ENCODE results near the gene ACAT2. TPM values are rescaled to one million over a fixed set of nuclear protein-coding genes. Genes with fewer than 3 reads are reported as not detected.
"Not testable (repeated sequence)": the region's sequence is repeated elsewhere in the genome, so short reads cannot be mapped to it uniquely, and the experiment has no call there.

Gene ACAT2
- total RNA-seq, 1 donor from 2014 or later, result 119 TPM

DNA sequence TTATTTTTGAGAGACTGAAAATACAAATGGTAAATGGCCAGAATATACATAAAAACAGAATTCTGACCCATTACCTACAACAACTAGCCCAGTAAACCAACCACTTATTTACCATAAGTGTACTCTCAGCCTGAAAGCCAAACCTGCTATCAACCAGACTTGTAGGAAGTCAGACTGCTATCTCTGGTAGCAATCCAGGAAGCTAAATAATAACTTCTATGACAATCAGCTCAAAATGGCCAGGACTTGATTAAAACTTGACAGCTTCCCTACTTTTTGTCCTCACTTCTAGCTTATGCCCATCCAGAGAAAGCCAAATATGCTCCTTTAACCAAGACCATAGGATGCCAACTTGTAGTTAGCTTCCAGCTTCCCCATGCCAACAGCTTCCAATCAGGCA is 39.2 kb upstream of the ACAT2 start:
- Mint-ChIP-seq H3K27ac (ENCODE audit: unreplicated experiment) (no peak overlapping the region), H3K4me3 (ENCODE audit: unreplicated experiment) (no peak overlapping the region), H3K36me3 (ENCODE audit: low read depth, unreplicated experiment) (peaks cover 21% of the 10 kb centered on the region), H3K9me3 (ENCODE audit: unreplicated experiment) (peaks cover 5% of the 10 kb centered on the region), H3K27me3 (ENCODE audit: unreplicated experiment) (no peaks in the 10 kb centered on the region), H3K4me1 (ENCODE audit: unreplicated experiment) (peaks cover 7% of the 10 kb centered on the region)
- TF ChIP-seq, protein P1, sequence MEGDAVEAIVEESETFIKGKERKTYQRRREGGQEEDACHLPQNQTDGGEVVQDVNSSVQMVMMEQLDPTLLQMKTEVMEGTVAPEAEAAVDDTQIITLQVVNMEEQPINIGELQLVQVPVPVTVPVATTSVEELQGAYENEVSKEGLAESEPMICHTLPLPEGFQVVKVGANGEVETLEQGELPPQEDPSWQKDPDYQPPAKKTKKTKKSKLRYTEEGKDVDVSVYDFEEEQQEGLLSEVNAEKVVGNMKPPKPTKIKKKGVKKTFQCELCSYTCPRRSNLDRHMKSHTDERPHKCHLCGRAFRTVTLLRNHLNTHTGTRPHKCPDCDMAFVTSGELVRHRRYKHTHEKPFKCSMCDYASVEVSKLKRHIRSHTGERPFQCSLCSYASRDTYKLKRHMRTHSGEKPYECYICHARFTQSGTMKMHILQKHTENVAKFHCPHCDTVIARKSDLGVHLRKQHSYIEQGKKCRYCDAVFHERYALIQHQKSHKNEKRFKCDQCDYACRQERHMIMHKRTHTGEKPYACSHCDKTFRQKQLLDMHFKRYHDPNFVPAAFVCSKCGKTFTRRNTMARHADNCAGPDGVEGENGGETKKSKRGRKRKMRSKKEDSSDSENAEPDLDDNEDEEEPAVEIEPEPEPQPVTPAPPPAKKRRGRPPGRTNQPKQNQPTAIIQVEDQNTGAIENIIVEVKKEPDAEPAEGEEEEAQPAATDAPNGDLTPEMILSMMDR (IDR thresholded peaks at IDR 0.05; ENCODE audit: unreplicated experiment), result no peak
- DNase-seq (ENCODE audit: low spot score), result no peak

DNA sequence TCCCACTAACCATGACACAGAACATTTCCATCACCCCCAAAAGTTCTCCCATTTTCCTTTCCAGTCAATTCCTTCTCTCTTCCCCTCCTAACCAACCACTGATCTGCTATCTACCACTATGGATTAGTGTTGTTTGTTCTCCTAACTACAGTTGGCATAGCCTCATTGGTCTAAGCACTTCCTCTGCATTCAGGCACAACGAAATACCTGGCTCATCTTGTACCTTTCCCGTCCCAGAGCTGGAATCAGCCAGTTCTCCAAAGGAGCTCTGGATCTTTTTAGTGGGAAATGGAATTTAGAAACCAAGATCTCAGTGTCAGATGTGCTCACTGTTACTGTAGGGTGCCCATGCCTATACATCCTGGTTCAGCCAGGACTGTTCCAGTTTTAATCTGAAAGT is 38.6 kb upstream of the ACAT2 start:
- Mint-ChIP-seq H3K36me3 (ENCODE audit: low read depth, unreplicated experiment) (peaks cover 21% of the 10 kb centered on the region), H3K9me3 (ENCODE audit: unreplicated experiment) (peaks cover 5% of the 10 kb centered on the region), H3K4me3 (ENCODE audit: unreplicated experiment) (peak overlapping the region; percentile 3), H3K27ac (ENCODE audit: unreplicated experiment) (no peak overlapping the region), H3K4me1 (ENCODE audit: unreplicated experiment) (peaks cover 9% of the 10 kb centered on the region), H3K27me3 (ENCODE audit: unreplicated experiment) (no peaks in the 10 kb centered on the region)
- TF ChIP-seq, protein P1 (IDR thresholded peaks at IDR 0.05; ENCODE audit: unreplicated experiment), result no peak
- DNase-seq (ENCODE audit: low spot score), result no peak

DNA sequence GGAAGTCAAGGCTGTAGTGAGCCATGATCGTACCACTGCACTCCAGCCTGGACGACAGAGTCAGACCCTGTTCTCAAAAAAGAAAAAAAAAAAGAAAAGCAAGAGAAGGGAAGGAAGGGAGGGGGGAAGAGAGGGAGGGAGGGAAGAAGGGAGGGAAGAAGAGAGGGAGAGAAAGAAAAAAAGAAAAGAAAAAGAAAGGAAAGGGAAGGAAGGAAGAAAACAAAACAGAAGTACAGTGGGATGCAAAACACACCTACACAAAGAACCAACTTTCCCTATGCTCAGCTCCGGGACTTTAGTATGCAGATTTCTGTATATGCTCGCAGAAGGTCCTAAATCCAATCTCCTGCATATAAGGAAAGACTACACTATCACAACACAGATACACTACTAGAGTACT is 37.1 kb upstream of the ACAT2 start:
- Mint-ChIP-seq H3K36me3 (ENCODE audit: low read depth, unreplicated experiment) (peaks cover 21% of the 10 kb centered on the region), H3K9me3 (ENCODE audit: unreplicated experiment) (peaks cover 5% of the 10 kb centered on the region), H3K27ac (ENCODE audit: unreplicated experiment) (no peak overlapping the region), H3K4me1 (ENCODE audit: unreplicated experiment) (peaks cover 17% of the 10 kb centered on the region), H3K27me3 (ENCODE audit: unreplicated experiment) (no peaks in the 10 kb centered on the region), H3K4me3 (ENCODE audit: unreplicated experiment) (no peak overlapping the region)
- TF ChIP-seq, protein P1 (IDR thresholded peaks at IDR 0.05; ENCODE audit: unreplicated experiment), result no peak
- no peak for DNase-seq (ENCODE audit: low spot score)

GRCh38 chr6:159725208-159725607 is 36.6 kb upstream of the ACAT2 start:
- not testable (repeated sequence) for H3K9me3 Mint-ChIP-seq (ENCODE audit: unreplicated experiment); H3K27ac Mint-ChIP-seq (ENCODE audit: unreplicated experiment); H3K27me3 Mint-ChIP-seq (ENCODE audit: unreplicated experiment); H3K4me3 Mint-ChIP-seq (ENCODE audit: unreplicated experiment); DNase-seq (ENCODE audit: low spot score)
- Mint-ChIP-seq H3K4me1 (ENCODE audit: unreplicated experiment) (peaks cover 17% of the 10 kb centered on the region), H3K36me3 (ENCODE audit: low read depth, unreplicated experiment) (peaks cover 21% of the 10 kb centered on the region)

DNA sequence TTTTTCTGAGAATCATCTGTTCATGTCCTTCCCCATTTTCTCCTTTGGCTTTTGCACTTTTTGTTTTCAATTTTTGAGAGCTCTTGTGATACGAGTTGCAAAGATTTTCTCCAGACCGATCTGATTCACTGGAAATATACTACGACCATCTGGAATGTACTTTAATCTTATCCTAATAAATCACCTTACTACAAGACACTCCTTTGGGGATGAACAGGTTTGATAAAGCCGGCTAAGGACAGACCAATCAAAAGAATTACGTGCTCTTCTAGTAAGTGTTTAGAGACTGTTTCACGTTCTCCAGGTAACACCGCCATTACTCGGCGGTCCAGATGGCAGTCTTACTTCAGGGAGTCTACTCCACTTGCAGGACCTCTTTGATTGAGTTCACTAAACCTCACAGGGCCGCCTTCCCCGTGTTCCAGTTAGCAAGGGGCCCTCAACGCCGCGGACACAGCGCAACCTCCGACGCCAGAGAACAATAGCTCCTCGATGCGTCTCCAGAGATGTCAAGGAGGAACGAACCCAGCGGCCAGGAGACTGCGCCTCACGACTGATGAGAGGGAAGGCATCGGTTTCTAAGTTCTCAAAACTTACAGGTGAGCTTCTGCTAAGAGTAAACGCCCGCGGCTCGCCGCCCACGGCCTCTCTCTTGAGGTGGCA is 35.5 kb upstream of the ACAT2 start:
- peak overlapping the region; percentile 96 for H3K4me3 Mint-ChIP-seq (ENCODE audit: unreplicated experiment)

More for the DNA sequence above, 35.5 kb upstream of the ACAT2 start:
- Mint-ChIP-seq H3K9me3 (ENCODE audit: unreplicated experiment) (peaks cover 5% of the 10 kb centered on the region), H3K36me3 (ENCODE audit: low read depth, unreplicated experiment) (peaks cover 21% of the 10 kb centered on the region), H3K4me1 (ENCODE audit: unreplicated experiment) (peaks cover 19% of the 10 kb centered on the region), H3K27ac (ENCODE audit: unreplicated experiment) (peak overlapping the region; percentile 99), H3K27me3 (ENCODE audit: unreplicated experiment) (no peaks in the 10 kb centered on the region)
- TF ChIP-seq, protein P1 (IDR thresholded peaks at IDR 0.05; ENCODE audit: unreplicated experiment), result no peak
- no peak for DNase-seq (ENCODE audit: low spot score)
